Neural progenitor cell (in vitro differentiated cells): Measurements from ENCODE around the gene UBE2D2.

Experiments
- CTCF ChIP-seq: fragments of 200-600 bp; sonication (generic); IDR thresholded peaks from 2 replicates; pipeline ENCODE4 v1.5.1; 2017; ENCODE audit warnings: antibody characterized with exemption, mild to moderate bottlenecking
- EZH2 ChIP-seq: fragments of 200-600 bp; sonication (generic); IDR thresholded peaks from 2 replicates; pipeline ENCODE4 v1.6.1; 2017; ENCODE audit warnings: antibody characterized with exemption, mild to moderate bottlenecking, moderate library complexity

GRCh38 chr5:139668924-139669661 is 108.0 kb downstream of the UBE2D2 start:
- TF ChIP-seq EZH2 (no peak), CTCF (no peak)
